Measurements from ENCODE around the gene OR5H15.

DNA sequence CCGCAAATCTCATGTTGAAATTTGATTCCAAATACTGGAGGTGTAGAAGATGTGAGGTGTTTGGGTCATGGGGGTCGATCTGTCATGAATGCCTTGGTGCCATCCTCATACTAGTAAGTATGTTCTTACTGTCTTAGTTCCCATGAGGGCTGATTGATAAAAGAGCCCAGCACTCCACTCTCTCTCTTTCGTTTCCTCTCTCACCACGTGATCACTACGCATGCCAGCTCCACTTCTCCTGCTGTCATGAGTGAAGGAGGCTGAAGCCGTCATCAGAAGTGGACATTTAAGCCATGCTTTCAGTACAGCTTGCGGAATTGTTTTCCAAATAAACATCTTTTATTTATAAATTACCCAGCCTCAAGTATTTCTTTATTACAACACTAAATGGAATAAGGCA is 6.1 kb downstream of the OR5H15 start:
- no peak for TF ChIP-seq POLR2A (IDR thresholded peaks at IDR 0.05; ENCODE audit: low read length)
- TF ChIP-seq HDAC2 (IDR thresholded peaks at IDR 0.05), result no peak
- TF ChIP-seq, protein P1, sequence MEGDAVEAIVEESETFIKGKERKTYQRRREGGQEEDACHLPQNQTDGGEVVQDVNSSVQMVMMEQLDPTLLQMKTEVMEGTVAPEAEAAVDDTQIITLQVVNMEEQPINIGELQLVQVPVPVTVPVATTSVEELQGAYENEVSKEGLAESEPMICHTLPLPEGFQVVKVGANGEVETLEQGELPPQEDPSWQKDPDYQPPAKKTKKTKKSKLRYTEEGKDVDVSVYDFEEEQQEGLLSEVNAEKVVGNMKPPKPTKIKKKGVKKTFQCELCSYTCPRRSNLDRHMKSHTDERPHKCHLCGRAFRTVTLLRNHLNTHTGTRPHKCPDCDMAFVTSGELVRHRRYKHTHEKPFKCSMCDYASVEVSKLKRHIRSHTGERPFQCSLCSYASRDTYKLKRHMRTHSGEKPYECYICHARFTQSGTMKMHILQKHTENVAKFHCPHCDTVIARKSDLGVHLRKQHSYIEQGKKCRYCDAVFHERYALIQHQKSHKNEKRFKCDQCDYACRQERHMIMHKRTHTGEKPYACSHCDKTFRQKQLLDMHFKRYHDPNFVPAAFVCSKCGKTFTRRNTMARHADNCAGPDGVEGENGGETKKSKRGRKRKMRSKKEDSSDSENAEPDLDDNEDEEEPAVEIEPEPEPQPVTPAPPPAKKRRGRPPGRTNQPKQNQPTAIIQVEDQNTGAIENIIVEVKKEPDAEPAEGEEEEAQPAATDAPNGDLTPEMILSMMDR (IDR thresholded peaks at IDR 0.05), result no peak
- TF ChIP-seq SREBF2 (IDR thresholded peaks at IDR 0.05), result no peak
- no peak for TF ChIP-seq CHD2 (IDR thresholded peaks at IDR 0.05; ENCODE audit: low read length, partially characterized antibody)
